NB4 (cell line): ENCODE results near the gene SLC49A3.

ENCODE experiments used
- CTCF ChIP-seq: IDR thresholded peaks from one replicate; pipeline ENCODE4 v1.5.1; 2012; ENCODE audit warnings: low read depth, low read length
- MYC ChIP-seq: IDR thresholded peaks from 2 replicates; pipeline ENCODE4 v1.6.1; 2011; ENCODE audit warnings: low read depth, low read length
- POLR2A ChIP-seq: IDR thresholded peaks from 2 replicates; pipeline ENCODE4 v1.6.1; 2011; ENCODE audit warnings: mild to moderate bottlenecking; ENCODE audit not compliant: insufficient read length; ENCODE audit errors: extremely low read depth

- TF ChIP-seq CTCF (no peak), POLR2A (no peak), MYC (no peak)
These were observed 33.3 kb downstream of the SLC49A3 start for GRCh38 chr4:655464-656151.
